Germinal center (tissue), 1 donor: ENCODE data around the gene NACC1.
A peak's percentile ranks its signal among the peaks of the same experiment; 100 is the strongest.
"Not testable (repeated sequence)": the region's sequence is repeated elsewhere in the genome, so short reads cannot be mapped to it uniquely, and the experiment has no call there.

Experiments used
- DNase-seq: peaks from one replicate; pipeline ENCODE4 v3.0.0; 2012; ENCODE audit warnings: mixed read lengths, low spot score

NACC1 gene

GRCh38 chr19:13146763-13147563 lies 28.9 kb downstream of the NACC1 start:
- DNase-seq, result no peak

- DNase-seq, result not testable (repeated sequence)
Observed at GRCh38 chr19:13149173-13149627, 31.1 kb downstream of the NACC1 start.

- no peak for DNase-seq
Observed at GRCh38 chr19:13149628-13150186, 31.6 kb downstream of the NACC1 start.

- peak; percentile 92 for DNase-seq
Observed at GRCh38 chr19:13150187-13150930, 32.3 kb downstream of the NACC1 start, which contains the start of the genes IER2 and STX10. IER2 (plus strand) TSS chr19:13150411; CDS start chr19:13153187, 2,776 bp downstream. STX10 (minus strand) TSS chr19:13150375; CDS start chr19:13150173, 202 bp downstream.

GRCh38 chr19:13150931-13151604 lies 33.0 kb downstream of the NACC1 start:
- DNase-seq, result peak; percentile 23

- peak; percentile 94 for DNase-seq
Observed at GRCh38 chr19:13151605-13152355, 33.7 kb downstream of the NACC1 start.

- no peak for DNase-seq
Observed at GRCh38 chr19:13152356-13152973, 34.4 kb downstream of the NACC1 start.

GRCh38 chr19:13152974-13153568 lies 35.0 kb downstream of the NACC1 start:
- DNase-seq, result peak; percentile 90

- peak; percentile 30 for DNase-seq
Observed at GRCh38 chr19:13153569-13154240, 35.6 kb downstream of the NACC1 start.

GRCh38 chr19:13154241-13154778 lies 36.2 kb downstream of the NACC1 start:
- peak; percentile 34 for DNase-seq

GRCh38 chr19:13154911-13155471 lies 36.9 kb downstream of the NACC1 start:
- peak; percentile 72 for DNase-seq

- peak; percentile 79 for DNase-seq
Observed at GRCh38 chr19:13155472-13156359, 37.7 kb downstream of the NACC1 start.

- DNase-seq, result no peak
Observed at GRCh38 chr19:13159713-13160112, 41.6 kb downstream of the NACC1 start.

GRCh38 chr19:13160557-13160956 lies 42.5 kb downstream of the NACC1 start:
- no peak for DNase-seq

GRCh38 chr19:13162724-13163608 lies 44.9 kb downstream of the NACC1 start:
- DNase-seq, result peak; percentile 80

GRCh38 chr19:13163609-13164342 lies 45.7 kb downstream of the NACC1 start:
- peak; percentile 45 for DNase-seq
